NCI-H2227 (cell line): Measurements from ENCODE around the gene DPY19L3.
A peak's percentile ranks its signal among the peaks of the same experiment; 100 is the strongest.
"Not testable (repeated sequence)": the region's sequence is repeated elsewhere in the genome, so short reads cannot be mapped to it uniquely, and the experiment has no call there.

Source experiments
- DNase-seq: peaks from one replicate; lab custom pipeline; 2025; ENCODE audit not compliant: unreplicated experiment; lab: John Stamatoyannopoulos, UW

DPY19L3 gene, protein sequence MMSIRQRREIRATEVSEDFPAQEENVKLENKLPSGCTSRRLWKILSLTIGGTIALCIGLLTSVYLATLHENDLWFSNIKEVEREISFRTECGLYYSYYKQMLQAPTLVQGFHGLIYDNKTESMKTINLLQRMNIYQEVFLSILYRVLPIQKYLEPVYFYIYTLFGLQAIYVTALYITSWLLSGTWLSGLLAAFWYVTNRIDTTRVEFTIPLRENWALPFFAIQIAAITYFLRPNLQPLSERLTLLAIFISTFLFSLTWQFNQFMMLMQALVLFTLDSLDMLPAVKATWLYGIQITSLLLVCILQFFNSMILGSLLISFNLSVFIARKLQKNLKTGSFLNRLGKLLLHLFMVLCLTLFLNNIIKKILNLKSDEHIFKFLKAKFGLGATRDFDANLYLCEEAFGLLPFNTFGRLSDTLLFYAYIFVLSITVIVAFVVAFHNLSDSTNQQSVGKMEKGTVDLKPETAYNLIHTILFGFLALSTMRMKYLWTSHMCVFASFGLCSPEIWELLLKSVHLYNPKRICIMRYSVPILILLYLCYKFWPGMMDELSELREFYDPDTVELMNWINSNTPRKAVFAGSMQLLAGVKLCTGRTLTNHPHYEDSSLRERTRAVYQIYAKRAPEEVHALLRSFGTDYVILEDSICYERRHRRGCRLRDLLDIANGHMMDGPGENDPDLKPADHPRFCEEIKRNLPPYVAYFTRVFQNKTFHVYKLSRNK

DNA sequence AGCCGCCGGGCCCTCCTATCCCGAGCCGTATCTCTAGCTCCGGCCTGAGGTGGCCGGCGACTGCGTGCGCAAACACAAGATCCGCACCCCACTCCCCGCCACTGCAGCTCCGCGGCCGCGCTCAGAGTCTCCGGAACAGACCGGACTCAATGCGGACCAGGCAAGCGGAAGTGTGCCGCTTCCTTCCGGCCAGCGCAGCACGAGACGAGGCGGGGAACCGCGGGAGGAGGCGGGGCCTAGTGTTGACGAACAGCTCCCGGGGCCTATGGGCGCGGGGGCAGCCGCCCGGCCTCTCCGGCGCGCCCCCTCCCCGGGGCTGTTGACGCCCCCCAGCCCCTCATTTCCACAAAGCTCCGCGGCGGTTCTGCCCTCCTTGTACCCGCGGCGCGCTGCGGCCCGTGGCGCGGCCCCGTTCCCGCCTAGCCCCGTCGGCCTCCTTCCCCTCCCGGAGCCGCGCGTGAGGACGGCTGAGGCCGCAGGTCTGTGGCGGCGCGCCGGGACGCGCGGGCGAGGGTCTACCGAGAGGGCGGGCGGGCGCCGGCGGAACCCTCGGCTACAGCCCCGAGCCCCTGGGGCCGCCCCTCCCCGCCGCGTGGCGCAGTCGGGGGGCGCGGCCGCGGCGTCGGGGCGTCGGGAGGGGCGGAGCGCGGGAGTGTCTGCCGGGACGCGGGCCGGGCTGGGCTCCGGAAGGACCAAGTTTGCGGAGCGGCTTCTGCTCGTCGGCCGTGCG is at the start of gene DPY19L3:
DPY19L3 (plus strand) TSS at position 340 of the 730 bp plus-strand sequence. CDS start 2,484 bp downstream, outside the sequence.
- DNase-seq: peak; percentile 100

DNA sequence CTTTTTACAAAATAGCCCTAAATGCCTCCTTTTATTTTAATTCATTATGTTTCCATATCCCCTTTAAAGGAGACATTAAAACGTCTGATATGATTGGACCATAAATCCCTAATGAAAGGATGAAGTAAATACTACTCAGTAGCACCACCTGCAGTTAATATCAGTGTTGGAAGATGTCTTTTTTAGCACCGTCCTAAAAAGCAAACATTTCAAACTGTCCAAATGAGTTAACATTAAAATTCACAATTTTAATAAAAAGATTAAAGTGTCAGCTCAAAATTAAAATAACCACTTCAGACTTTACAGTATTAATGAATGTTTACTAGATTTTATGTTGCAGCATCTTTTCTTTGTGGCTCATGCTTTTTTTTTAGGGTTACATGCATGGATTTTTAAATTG is 47.9 kb upstream of the DPY19L3 start:
- DNase-seq: no peak

GRCh38 chr19:32358321-32358720 is 47.2 kb upstream of the DPY19L3 start:
- peak; percentile 78 for DNase-seq

GRCh38 chr19:32359581-32359980 is 46.0 kb upstream of the DPY19L3 start:
- no peak for DNase-seq

GRCh38 chr19:32361574-32362317 is 43.8 kb upstream of the DPY19L3 start:
- no peak for DNase-seq

DNA sequence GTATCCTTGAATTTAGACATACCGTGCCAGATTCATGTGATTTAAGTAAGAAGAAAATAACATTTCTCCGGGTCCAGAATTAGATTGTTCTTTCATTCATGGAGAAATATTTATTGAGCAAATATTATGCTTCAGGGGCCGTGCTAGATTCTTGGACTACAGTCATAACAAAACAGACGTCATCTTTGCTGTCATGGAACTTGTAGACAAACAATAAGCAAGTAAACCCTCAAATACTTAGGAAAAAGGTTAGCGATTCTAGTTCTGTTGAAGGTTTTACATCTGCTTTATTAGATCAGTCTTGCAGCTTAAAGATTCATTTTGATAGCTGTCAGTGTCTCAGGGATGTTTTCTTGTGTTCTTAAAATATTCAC is 43.3 kb upstream of the DPY19L3 start:
- DNase-seq: no peak

DNA sequence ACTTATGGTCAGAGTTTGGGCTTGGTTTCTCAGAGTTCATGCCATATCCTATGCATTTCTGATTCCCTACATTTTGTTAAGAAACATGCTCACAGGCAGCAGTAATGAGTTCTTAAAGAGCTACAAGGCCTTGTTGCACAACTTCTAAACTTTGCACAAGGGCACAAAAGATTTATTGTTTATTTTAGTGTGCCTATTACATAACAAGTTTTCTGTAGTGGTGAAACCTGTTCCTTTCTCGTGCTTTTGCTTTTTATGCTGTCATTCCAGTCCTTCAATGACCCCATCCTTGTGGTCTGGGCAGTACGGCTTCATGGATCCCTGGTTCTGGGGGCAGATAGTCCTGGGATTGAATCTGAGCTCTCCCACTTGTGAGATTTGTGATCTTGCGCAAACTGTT is 42.4 kb upstream of the DPY19L3 start:
- no peak for DNase-seq

DNA sequence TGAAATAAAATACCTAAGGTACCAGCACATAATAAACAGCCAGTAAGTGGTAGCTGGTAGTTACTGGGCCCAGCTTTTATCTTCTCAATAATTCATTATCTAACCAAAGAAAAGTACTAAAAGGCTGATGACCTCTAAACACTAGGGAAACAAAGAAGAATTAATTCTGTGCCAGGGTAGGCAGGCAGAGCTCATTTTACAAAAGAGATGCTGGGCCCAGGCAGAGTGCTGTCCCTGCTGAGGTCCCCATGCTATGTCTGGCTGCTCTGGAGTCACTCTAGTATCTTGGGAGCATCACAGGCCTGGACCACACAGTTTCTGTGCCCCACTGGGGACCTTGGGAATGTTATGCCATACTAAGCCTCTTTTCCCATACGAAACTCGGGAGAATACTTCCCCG is 41.9 kb upstream of the DPY19L3 start:
- DNase-seq: no peak

DNA sequence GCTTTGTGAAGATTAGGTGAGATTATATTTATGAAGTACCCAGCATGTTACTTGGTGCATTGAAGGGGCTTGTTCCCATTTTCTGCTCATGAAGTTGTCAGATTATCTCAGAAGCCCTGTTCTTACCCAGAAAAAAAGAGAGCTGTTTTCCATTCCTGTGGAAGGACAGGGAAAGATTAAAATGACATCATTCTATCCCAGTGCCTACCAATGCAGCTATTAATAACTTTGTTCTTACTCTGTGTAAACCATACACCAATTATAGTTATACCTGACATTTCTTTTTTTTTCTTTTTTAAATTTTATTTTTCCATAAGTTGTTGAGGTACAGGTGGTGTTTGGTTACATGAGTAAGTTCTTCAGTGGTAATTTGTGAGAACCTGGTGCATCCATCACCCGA is 41.5 kb upstream of the DPY19L3 start:
- DNase-seq: no peak

DNA sequence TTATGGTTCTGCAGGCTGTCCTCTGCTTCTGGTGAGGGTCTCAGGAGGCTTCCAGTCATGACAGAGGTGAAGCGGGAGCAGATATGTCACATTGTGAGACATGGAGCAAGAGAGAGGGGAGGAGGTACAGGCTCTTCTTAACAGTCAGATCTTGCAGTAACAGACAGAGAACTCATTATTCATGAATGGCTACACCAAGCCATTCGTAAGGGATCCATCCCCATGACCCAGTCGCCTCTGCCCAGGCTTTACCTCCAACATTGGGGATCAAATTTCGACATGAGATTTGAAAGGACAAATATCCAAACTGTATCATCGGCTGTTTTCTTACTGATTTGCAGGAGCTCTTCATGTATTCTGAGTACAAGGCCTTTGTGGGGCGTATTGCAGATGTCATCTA is 38.5 kb upstream of the DPY19L3 start:
- DNase-seq: no peak

DNA sequence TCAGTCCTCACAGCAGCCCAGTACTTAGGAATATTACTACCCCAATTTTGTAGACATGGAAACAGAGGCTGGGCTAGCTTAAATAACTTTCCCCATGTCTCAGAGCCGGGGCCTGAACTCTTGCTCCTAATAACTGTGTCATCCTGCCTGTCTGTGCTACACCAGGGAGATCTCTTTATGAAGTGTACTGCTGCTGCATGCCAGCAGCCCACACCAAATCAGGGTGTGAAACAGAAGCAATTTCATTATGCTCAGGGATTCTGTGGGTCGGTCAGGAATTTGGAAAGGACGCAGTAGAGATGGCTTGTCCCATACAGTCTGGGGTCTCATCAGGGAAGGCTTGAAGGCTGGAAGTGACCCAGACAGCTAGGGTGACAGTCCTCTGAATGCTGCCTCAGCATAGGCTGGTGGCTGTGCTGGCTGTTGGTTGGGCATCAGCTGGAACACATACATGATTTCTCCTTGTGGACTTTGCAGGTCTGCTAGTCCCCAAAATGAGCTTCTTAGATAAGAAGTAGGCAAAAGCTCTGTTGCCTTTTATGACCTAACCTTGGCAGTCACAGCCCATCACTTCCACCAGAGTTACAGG is 37.5 kb upstream of the DPY19L3 start:
- no peak for DNase-seq

- DNase-seq: no peak
These were observed 36.8 kb upstream of the DPY19L3 start for GRCh38 chr19:32368787-32369186.

GRCh38 chr19:32372726-32373517 is 32.6 kb upstream of the DPY19L3 start:
- DNase-seq: no peak

DNA sequence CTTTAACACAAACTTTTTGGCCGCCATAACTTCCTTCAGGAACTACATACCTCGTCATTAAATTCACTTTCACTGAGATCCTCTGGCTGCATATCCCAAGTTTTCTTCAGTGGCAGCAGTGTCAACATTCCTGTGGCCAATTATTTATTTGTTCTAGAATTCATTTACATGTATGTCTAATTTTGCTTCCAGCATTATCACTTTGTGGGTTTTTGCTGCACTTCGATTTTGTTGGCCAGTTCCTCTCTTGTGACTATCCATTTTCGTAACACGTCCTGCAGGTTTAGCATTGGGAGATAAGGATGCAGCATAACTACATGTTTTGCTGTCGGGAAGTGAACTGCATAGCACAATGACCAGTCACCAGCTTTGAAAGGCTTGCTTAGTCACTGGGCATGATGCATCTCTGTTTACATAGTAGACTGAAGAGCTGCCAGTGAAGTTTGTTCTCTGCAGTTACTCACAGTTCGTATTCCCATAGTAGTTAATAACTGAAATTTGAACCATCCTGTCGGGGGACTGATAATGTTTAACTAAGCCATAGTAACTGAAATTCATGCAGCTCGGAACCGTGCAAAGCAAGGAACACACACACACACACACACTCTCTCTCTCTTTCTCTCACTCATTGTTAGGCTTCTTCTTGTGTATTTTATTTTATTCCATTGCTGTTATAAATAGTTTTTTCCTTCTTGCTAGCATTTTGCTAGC is 31.8 kb upstream of the DPY19L3 start:
- no peak for DNase-seq

DNA sequence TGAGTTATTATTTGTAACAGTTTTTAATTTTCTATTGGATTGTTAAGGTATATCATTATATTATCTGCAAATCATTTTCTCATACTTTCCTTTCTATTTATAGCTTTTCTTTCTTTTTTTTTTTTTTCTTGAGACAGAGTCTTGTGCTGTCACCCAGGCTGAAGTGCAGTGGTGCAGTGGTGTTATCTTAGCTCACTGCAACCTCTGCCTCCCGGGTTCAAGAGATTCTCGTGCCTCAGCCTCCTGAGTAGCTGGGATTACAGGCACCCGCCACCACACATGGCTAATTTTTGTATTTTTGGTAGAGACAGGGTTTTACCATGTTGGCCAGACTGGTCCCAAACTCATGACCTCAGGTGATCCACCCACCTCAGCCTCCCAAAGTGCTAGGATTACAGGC is 31.2 kb upstream of the DPY19L3 start:
- not testable (repeated sequence) for DNase-seq

DNA sequence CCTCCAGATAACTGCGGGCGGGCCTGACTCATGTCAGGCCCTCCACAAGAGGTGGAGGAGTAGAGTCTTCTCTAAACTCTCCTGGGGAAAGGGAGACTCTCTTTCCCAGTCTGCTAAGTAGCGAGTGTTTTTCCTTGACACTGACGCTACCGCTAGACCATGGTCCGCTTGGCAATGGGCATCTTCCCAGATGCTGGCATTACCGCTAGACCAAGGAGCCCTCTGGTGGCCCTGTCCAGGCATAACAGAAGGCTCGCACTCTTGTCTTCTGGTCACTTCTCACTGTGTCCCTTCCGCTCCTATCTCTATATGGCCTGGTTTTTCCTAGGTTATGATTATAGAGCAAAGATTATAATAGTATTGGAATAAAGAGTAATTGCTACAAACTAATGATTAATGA is 28.5 kb upstream of the DPY19L3 start:
- DNase-seq: not testable (repeated sequence)

DNA sequence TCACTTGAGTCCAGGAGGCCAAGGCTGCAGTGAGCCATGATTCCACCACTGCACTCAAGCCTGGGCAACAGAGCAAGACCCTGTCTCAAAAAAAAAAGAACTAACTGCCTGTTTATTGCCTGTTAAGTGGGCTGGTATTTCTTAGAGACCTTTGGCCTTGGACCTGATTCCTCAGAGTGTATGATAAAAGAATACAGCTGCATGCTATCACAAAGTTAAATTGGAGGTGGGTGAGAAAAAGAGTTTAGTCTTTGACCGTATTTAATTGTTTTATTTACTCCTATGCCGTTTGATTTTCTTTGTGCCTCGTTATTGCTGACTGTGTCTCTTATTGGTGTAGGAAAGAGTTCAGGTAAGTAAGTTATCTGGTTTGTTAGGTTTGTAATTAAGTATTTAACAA is 25.3 kb upstream of the DPY19L3 start:
- DNase-seq: no peak

- no peak for DNase-seq
These were observed 17.7 kb upstream of the DPY19L3 start for GRCh38 chr19:32387701-32388392.

DNA sequence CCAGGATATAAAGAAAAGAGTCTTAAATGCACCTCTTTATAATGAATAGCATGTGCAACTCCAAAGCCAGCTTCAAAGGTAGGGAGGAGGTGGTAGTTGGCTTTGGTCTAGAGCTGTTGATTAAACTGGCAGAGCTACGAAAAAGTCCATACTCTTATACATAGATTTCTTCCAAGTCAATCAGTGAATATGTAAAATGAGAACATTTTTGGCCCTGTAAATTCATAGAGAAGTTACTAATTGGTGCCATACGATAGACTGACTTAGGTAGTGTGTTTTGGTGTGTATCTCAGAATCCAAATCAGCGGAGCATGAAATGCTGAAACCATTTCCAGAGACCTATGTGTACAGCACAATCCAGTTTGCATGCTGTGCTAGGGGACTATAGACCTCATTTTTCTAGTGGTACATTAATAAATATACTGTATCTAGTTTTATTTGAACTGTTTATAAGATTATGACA is 17.1 kb upstream of the DPY19L3 start:
- DNase-seq: no peak
